Epithelial cell of esophagus (primary cell): ENCODE results near the gene SPDYC.

Experiments
- DNase-seq: peaks from one replicate; pipeline ENCODE4 v3.0.0; 2010; ENCODE audit warnings: low read depth
- H3K4me3 ChIP-seq: 2 replicates; pipeline ENCODE4 v1.5.1; 2011; ENCODE audit warnings: mild to moderate bottlenecking, low read length, control low read depth
- TF ChIP-seq, protein P1 (sequence below): IDR thresholded peaks from 2 replicates; pipeline ENCODE4 v1.5.1; 2011; ENCODE audit warnings: low read depth, mild to moderate bottlenecking, low read length, control low read depth, inconsistent platforms; ENCODE audit not compliant: insufficient read depth; ENCODE audit errors: missing control alignments

Gene SPDYC

GRCh38 chr11:65180877-65181568 is 11.0 kb downstream of the SPDYC start:
- DNase-seq = peak; percentile 51
- H3K4me3 ChIP-seq = peak overlapping the region; percentile 95
- TF ChIP-seq, protein P1, sequence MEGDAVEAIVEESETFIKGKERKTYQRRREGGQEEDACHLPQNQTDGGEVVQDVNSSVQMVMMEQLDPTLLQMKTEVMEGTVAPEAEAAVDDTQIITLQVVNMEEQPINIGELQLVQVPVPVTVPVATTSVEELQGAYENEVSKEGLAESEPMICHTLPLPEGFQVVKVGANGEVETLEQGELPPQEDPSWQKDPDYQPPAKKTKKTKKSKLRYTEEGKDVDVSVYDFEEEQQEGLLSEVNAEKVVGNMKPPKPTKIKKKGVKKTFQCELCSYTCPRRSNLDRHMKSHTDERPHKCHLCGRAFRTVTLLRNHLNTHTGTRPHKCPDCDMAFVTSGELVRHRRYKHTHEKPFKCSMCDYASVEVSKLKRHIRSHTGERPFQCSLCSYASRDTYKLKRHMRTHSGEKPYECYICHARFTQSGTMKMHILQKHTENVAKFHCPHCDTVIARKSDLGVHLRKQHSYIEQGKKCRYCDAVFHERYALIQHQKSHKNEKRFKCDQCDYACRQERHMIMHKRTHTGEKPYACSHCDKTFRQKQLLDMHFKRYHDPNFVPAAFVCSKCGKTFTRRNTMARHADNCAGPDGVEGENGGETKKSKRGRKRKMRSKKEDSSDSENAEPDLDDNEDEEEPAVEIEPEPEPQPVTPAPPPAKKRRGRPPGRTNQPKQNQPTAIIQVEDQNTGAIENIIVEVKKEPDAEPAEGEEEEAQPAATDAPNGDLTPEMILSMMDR = peak; percentile 49

- TF ChIP-seq, protein P1 = no peak
- peak within 1 kb of the TSS; percentile 95 for H3K4me3 ChIP-seq
- peak; percentile 95 for DNase-seq
Observed at GRCh38 chr11:65181569-65182257, 11.7 kb downstream of the SPDYC start, which contains the start of gene CAPN1. Gene CAPN1, plus strand, starts transcription at chr11:65181928. Its CDS starts 774 bp downstream, at chr11:65182702.

DNA sequence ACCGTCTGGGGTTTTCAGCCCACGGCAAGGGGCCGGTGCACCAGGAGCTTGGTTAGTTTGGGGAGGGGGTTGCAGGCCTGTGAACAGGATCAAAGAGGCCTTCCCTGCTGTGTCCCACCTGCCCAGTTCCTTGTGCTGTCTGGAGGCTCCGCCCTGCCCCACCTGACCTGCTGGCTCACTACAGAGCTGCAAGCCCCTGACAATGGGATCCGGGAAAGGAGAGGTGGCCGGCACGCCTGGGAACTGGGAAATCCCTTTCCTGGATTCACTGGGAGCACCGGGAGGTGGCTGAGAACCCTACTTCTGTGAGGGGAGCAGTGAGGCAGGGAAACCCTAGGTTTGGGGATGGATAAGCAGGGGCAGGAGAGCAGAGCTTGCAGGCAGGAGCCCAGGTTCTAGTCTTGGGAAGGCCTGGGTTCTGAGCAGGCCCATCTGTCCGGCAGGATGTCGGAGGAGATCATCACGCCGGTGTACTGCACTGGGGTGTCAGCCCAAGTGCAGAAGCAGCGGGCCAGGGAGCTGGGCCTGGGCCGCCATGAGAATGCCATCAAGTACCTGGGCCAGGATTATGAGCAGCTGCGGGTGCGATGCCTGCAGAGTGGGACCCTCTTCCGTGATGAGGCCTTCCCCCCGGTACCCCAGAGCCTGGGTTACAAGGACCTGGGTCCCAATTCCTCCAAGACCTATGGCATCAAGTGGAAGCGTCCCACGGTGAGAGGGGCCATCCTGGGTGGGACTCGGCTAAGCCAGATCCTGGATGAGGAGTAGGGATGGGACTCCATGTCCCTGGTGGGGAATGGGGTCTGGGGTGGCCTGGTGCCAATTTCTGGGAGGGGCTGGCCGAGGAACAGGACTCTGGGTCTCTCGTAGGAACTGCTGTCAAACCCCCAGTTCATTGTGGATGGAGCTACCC is 12.5 kb downstream of the SPDYC start:
- DNase-seq = peak; percentile 66
- TF ChIP-seq, protein P1 = no peak
- H3K4me3 ChIP-seq = peak overlapping the region; percentile 95

DNA sequence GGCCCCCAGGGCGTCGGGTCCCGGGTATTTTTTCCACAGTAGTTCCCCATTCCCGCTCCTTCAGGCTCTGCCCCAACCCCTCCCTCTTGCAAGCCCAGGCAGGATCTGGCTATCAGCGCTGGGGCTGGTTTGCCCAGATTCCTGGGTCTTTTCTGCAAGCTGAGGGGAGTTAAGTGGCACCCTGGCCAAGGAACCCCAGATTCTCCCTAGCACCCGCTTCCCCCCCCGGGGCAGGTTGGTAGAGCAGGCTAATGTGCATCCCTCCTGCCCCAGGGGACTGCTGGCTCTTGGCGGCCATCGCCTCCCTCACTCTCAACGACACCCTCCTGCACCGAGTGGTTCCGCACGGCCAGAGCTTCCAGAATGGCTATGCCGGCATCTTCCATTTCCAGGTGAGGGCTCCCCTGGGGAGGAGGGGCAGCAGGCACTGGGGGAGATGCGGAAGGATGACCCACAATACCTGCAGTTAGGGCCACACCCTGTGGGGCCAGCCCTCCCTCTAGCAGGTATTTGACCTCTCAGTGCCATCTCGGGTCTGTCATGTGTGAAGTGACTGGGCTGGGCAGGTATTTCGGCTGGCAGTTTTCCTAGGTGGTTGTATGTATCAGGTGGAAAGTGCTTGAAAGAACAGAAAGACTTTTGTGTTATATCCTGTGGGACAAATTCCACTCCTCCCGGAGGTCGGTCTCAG is 13.3 kb downstream of the SPDYC start:
- H3K4me3 ChIP-seq = peak overlapping the region; percentile 95
- TF ChIP-seq, protein P1 = no peak
- peak; percentile 91 for DNase-seq

DNA sequence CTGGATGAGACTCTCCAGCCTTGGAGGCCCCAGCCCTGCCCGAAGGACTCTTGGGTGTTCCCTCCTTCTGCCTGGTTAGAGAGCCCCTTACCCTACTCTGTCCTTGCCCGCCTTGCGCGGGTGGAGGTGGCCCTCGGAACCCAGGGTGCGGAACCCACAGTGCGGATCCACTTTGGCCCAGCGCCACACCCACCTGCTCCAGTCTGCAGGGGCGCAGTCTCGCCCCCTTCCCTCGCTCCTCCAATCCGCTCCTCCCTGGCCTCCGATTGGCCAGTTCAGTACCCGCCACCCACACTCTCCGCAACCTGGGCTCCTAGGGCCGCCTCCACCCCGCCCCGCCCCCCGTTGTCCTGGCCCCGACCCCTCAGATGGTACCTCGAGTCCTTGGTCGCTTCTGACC is 14.1 kb downstream of the SPDYC start:
- H3K4me3 ChIP-seq = peak overlapping the region; percentile 95
- TF ChIP-seq, protein P1 = no peak

DNA sequence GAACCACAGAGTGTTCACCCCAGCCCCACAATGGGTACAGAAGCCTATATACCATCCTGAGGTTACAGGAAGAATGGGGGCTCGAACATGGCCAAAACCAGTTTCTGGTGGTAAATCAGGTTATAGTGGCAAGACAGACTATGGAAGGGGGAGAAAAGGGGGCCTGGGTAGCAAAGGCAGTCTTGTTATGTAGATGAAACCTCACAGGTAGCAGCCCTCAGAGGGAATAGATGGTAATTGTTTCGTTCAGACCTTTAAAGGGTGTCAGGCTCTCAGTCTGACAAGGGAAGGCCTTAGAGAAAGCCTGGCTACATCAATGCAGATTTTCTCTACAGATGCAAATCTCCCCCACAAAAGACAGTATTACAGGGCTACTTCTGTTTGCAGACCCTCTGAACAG is 15.1 kb downstream of the SPDYC start:
- no peak for DNase-seq
- TF ChIP-seq, protein P1 = no peak
- no peak overlapping the region for H3K4me3 ChIP-seq

More for the DNA sequence above, 14.1 kb downstream of the SPDYC start:
- DNase-seq = no peak
